HG03520 (cell line): Measurements from ENCODE around the gene C1QTNF6.
"Not testable (repeated sequence)": the region's sequence is repeated elsewhere in the genome, so short reads cannot be mapped to it uniquely, and the experiment has no call there.

ENCODE experiments used
- ATAC-seq: cut with Tn5 transposase; IDR thresholded peaks from one replicate; pipeline ENCODE4 v1.9.1; 2021; ENCODE audit warnings: mild to moderate bottlenecking, moderate library complexity; ENCODE audit not compliant: unreplicated experiment

C1QTNF6 gene

DNA sequence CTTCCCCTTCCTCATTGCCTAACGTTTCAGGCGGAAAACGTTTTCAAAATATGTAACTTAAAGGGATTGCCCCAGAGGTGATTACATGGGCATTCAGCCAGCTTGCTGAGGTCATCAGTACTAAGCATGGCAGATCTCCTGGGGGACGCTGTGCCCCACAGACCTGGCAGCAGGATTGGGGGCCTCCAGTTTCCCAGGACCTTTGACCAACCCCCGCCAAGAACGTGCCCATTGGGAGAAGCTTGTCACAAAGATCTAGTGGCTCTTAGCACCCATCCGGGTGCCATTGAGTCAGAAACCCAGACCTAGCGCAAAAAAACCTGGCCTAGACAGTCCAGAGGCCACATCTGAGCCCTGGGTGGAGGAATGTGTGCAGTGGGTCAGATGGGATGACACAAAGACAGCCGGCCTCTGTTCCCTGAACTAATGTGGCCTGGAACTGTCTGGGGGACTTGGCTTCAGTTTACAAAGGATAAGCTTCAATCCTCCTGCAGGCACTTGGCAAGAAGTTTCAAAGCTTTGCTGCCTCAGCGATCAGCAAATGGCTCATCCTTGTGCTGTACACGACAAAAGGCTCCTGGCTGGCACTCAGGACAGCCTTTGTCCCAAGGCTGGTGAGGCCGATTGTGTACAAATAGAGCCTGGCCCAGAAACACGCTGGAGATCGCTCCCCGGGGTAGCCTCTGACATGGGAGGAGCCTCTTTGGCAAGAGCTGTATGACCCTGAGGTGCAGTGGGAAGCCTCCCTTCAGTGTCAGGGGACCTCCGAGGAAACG lies 9.5 kb downstream of the C1QTNF6 start:
- ATAC-seq = no peak

DNA sequence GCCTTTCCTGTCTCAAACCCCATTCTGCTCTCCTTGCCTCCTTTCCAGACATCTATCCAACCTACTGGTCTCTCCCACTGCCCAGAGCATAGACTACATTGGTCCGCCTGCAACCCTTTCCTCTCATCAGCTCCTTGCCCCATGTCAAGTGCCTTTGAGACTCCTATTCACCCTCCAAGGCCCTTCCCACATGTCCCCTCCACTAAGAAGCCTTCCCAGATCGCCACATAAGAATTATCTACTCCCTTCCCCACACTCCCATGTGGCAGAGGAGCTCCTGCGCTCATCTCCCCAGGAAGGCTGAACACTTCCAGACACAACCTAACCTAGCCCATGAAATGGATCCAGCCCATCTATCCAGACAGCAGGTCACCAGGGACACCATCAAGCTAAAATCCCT lies 10.3 kb downstream of the C1QTNF6 start:
- no peak for ATAC-seq

DNA sequence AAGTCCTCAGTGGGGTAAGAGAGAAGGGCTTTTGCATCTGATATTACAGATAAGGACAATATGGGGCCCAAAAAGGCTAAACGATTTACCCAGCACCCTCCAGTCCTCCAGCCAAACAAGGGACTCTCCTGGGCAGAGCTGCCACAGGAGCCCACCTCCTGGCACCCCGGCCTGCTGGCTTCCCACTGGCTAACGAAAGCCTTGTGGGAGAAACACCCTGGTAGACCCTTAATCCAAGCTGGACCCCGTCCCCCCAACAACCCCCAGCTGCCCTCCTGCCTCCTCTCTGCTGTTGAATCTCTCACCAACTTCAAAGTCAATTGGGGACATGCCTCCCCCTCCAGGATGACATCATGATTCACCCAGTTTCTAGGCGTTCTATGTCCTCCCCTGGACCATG lies 10.8 kb downstream of the C1QTNF6 start:
- ATAC-seq = no peak

DNA sequence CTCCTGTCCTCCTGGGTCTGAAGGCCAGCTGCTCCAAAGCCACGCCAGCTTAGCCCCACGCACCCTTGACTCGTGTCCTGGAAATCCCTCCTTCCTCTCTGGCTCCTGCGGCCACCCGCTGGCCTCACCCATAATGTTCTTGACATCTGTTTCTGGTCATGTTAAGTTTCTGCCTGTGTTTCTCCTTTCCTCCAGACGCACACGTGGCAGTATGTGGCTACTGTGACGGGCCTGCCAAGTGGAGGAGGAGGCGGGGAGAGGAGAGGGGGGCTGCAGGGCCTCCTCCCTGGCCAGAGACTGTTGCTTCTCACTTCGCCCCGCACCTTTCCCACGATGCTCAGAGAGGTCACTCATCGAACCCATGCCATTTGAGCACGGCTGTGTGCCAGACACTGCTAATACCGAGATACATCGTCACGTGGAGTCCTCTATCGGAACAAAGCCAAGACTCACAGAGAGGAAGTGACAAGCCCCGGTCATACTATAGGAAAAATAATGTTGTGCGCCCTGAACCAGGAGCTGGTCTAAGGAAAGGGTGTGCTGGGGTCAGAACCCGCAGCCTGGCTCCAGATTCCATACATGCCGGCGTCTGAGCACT lies 11.5 kb downstream of the C1QTNF6 start:
- ATAC-seq = no peak

DNA sequence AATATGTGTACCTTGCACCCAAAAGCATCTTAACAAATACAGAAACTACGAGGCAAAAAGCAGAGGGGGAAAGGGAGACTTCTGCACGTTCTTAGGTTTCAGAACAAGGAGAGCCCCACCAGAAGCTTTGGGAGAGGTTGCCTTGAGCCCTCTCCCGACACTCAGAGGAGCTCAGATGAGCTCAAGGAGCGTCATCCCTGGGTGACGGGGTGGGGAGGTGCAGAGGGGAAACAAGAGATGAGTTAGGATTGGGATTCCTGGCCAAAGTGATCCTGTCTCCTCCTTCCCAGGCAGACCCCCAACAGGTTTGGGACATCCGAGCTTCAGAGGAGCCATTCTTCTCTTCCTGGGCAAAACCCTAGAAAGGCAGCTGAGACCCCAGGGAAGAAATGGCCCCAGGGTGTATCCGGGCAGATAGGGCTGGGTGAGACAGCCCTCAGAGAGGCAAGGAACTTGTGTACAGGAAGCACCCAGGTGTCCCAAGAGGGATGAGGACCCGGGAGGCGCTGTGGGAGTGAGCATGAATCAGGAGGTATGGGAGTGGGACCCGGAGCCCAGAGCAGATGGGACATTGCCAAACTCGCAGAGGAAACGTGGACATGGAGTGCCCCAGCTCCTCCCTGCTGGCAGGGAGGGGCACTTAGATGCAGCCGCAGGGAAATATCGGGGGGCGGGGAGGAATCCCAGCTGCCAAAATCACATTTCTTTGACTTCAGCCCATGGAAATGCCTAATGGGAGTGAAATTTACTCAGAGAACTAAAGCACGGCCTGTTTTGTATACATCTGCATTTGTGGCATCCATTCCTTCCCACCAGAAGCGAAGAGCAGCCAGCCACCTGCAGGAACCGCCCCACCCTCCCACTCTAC lies 12.4 kb downstream of the C1QTNF6 start:
- ATAC-seq = no peak

DNA sequence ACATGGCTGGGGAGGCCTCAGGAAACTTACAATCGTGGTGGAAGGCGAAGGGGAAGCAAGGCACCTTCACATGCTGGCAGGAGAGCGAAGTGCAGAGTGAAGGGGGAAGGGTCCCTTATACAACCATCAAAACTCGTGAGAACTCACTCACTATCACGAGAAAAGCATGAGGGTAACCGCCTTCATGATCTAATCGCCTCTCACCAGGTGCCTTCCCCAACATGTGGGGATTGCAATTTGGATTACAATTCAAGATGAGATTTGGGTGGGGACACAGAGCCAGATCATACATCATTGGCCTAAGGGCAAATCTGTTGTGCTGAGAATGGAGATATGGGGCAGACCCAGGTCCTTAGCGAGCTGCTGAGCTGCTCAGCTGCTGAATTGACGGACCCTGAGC lies 13.1 kb downstream of the C1QTNF6 start:
- ATAC-seq = no peak

DNA sequence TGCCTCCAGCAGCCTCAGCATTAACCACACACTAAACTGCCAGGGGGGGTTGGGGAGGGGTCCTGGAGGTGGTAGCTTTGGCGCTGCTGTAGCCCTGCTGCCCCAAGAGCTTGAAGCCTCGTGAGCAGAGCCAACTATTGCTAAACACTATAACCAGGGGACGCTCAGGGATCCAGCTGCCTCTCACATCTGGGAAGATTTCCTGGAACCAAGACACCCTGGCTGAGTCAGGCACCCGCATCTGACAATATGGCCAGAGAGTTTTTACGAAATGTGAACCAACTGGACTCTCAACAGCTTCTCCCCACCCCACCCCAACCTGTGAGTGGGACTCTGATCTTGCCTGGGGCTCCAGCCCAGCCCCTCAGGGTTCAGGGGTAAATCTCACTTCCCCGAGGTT lies 14.3 kb downstream of the C1QTNF6 start:
- ATAC-seq = no peak

DNA sequence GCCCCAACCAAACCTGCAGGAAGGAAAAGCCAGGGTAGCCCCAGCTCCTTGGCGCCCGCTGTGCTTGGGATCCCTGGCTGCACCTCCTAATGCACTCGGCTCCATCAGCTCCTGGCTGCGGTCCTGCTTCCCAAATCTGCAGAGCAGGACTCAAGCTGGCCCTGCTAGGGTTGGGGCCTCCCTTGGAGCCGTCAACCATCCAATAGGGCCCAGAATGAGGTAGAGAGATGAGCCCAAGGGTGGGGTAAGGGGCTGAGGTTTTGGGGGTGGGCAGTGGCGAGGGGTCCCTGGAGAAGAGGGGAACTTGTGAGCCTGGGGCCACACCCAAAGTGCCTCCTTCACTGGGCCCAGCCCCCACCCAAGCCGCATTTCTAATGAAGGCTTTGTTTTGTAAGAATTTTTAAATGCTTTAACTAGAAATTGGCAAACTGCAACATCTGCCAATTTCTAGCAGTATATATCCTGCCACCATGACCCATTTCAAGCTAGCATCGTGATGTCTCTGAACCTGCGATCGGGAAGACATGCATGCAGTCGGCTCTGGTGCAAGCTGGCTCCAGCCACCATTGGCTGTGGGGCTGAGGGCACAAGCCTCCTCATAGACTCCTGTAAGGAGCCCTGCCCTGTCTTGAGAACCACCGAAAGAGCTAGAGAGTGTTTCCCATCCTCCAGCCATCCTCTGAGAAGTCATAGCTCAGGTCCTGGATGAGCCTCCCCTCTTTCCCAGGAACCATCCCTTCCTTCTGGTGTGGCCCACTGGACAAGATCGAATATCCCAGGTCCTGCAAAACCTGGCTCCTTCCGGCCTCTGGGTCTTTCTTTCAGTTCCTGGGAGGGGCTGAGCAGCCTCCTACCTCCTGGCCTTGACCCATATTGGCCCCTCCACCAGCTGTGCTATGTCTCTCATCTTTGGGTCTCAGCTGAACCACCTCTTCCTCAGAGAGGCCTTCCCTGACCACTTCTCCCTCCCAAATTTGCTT lies 15.5 kb downstream of the C1QTNF6 start:
- no peak for ATAC-seq

DNA sequence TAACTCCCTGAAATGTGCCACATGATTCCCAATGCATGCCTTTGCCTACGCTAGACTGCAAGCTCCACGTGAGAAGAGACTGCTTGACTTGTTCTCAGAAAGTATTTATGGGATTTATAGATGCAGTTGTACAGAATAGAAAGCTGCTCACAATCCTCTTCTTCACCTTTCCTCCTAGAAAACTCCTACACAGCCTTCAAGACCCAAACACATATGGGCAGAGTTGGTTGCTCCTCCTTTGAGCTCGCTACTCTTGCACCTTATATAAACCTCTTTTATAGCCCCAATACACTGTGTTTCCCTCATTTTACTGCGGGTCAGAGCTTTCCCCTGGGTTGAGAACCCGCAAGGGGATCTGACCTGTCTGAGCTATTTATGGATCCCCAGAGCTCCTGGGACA lies 16.4 kb downstream of the C1QTNF6 start:
- no peak for ATAC-seq

DNA sequence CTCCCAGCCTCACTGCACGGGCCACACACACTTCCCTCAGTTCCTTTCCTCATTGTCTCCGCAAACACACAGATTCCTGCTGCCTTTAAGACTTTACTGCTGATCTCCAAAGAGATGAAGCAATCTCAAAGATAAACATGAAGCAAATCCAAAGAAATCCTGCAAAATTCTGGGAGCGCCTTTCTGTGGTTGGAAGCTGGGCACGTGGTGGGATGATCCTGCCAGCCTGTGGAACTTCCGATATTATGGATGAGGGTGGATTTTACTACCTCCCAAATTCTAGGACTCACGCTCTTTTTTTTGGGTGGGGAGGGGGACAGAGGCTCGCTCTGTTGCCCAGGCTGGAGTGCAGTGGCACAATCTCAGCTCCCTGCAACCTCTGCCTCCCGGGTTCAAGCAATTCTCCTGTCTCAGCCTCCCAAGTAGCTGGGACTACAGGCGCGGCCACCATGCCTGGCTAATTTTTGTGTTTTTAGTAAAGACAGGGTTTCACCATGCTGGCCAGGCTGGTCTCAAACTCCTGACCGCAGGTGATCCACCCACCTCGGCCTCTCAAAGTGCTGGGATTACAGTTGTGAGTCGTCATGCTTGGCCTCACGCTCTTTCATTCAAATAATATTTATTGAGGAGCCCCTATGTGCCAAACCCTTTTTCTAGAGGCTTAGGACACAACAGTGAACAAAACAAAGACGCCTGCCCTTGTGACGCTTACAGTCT lies 17.2 kb downstream of the C1QTNF6 start:
- not testable (repeated sequence) for ATAC-seq

DNA sequence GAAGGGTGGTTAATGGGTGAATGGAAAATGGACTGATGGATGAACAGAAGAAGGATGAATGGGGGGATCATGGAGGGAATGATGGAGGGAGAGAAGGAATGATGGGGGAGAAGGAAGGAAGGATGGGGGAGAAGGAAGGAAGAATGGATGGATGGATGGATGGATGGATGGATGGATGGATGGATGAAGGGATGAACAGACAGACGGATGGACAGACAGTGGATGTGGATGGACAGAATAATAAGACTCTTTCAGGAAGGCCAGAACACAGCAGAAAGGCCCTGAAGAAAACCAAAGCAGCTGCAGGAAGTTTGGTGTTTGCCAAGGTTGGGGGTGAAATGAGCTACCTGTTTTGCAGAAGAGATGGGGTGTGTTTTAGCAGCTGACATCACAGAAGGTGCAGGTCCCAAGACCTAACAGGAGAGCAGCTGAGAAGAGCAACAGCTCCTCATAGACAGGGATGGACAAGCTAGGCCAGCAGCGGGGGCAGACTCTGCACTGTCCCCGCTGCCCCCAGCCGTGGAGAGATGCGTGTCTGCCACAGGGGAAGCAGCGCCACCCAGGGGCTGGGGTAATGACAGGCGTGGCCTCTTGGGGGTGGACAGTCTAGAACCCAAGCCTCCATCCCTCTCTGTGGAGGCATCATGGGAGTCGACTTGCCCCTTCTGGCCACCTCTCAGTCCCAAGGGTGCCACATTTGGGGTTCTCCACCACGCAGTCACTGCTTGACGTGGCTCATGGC lies 17.9 kb downstream of the C1QTNF6 start:
- ATAC-seq = no peak

DNA sequence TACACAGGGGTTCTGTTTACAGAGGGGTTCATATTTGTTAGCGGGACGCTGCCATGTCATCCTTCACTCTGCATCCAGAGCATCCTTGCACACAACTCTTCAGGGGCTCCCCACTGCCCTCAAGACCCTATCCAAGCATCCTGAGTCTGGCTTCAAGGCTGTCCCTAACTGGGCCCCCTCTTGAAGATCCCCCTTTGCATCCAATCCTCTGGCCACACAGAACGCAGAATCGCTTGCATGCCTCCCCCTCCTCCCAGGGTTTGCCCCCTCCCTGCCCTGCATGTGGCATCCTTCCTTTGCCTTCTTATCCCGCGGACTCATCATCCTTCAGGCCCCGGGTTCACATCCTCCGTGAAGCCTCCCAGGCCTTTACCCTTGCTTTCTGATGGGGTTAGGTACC lies 18.6 kb downstream of the C1QTNF6 start:
- ATAC-seq = no peak

DNA sequence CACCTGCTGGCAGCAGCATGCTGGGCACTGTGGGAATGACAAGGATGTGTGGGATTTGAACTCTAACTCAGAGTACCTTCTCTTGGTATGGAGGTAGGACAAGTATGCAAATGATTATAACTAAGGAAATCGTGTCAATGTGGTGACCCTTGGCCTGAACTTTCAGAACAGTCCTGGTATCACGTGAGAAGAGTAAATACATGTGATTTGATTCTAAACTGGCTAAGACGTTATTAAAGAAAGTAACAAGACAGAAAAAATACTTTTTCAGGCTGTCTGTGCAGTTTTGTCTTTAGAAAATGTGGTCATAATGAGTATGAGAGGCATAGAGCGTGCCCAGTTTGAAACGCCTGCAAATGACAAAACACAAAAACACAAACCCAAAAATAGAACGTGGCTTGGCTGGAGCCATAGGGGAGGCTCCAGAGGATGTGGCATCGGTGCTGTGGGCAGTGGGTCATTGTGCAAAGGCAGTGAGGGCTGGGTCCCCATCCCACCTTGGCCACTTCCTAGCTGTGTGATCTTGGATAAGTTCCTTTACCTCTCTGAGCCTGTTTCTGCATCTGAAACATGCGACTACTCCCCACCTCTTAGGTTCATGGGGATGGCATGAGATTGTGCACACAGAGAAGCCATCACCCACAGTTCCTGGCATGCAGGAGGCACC lies 19.9 kb downstream of the C1QTNF6 start:
- no peak for ATAC-seq

DNA sequence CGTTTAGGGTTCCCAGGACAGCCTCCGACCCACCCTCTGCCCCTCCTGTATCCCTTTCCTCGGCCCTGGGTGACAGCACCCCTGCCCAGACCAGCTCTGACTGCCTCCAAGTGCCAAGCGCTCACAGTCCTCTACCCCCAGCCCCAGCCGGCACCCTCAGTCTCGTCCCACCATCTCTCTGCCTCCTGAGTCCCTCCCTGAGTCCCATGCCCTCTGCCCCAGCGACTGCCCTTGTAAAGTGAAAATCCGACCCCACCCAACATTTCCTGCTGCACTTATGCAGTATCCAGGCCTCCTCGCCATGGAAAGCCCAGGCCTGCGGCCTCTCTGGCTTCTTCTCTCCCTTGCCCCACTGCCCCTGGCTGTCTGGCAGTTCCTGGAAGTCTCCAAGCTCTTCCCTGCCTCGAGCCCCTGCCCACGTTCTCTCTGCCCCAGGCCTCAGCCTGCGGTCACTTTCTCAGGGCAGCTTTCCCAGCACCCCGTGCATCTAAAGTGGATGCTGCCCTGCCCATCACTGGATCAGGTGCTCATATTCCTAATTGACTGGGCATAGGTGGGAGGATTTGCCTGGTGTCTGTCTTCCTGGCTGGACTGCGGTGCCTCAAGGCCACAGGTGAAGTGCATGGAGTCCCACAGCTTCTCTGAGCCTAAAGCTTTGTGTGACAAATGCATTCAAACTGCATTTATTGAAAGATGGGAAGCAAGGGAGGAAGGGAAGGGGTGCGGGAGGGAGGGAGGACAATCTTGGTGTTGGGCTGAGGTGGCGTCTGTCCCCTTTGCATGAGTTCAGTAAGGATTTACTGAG lies 20.7 kb downstream of the C1QTNF6 start:
- no peak for ATAC-seq

DNA sequence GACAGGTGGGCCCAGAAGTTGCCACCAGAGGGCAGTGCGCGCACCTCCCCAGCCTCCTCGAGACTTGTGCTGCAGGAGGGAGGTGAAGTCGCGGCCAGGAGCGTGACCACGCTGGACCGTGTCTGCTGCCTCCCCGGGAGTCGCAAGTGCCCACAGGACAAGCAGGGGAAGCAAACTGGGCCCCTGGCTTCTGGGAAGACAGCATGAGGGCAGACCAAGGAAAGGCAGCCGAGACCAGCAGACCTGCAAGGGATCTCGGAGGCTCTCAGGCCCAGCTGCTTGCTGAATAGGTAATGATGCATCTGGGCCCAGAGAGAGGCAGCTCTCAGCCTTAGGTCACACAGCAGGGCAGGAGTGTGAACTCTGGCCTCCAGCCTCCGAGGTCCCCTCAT lies 21.4 kb downstream of the C1QTNF6 start:
- no peak for ATAC-seq

DNA sequence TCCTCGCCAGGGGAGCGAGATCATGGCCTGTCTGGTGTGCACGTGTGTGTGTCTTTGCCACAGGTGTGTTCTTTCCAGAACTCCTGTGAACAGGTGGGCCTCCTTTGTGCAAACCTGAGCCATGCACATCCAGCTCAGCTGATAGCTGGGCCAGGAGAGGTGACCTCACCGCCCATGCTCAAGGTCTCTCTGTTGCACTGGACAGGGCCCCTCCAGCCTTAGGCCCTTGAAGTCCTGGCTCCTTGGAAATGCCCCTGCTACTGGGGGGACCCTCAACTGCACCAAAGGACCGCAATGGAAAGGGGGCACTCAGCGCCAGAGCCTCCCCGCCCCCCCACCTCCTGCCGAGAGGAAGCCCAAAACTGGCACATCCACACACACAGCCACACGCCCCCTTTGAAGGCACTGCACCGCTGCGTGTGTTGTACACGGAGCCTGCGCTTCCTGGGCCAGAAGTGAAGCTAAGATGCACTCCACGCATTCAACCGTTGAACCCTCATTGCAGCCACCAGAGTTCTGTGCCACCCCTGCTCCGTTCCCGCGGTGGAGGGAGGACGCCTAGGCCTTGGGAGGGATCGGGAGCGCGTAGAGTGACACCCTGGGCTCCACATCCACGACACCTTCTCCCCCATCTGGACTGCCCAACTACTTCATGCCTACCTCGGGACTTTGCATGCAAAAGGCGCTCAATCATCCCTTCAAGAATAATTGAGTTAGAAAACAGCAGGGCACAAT lies 21.9 kb downstream of the C1QTNF6 start:
- ATAC-seq = no peak

DNA sequence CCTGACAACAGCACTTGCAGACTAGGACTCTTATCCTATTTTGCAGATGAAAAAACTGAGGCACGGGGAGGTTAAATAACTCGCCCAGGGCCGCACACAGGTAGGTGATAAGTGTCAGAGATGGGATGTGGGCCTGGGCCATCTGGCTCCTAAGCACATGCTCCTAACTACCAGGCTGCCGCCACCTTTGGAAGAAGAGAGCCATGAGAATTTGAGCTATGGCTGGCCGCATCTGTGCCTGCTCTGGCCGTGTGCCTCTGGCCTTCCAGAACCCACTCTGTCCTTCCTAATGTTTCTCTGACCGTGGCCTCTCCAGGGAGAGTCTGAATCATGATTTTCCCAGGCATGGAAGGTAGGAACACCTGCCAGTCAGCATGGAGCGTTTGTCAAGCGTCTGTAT lies 23.0 kb downstream of the C1QTNF6 start:
- no peak for ATAC-seq
